Right ventricle myocardium superior (tissue), 1 donor: ENCODE results near the gene NDFIP1. TPM values are rescaled to one million over a fixed set of nuclear protein-coding genes. Genes with fewer than 3 reads are reported as not detected.
"Not testable (repeated sequence)": the region's sequence is repeated elsewhere in the genome, so short reads cannot be mapped to it uniquely, and the experiment has no call there.

Source experiments
- ATAC-seq: fragments of 200-7000 bp; cut with Tn5 transposase; one replicate; pipeline ENCODE4 v1.9.1; 2020; ENCODE audit warnings: mild to moderate bottlenecking; ENCODE audit not compliant: poor library complexity
- DNase-seq: peaks from one replicate; pipeline ENCODE4 v3.0.0-alpha.2; 2020
- intact Hi-C: fragments of 100-400 bp; cut with DNase I; formaldehyde crosslinking; loops from one replicate; pipeline ENCODE4 v1.11.2; 2022
- total RNA-seq: library from RNA; stranded (reverse); fragmentation: NEBNext Ultra II Directional; extraction: Animal tissue kit (Norgen Biotek cat#: 25700); gene quantifications from one replicate; pipeline ENCODE4 v1.2.1, GENCODE V29; 2021
- donor health status: DM: no; HTN: yes; CAD: no; lungs with severe emphysema.

Gene NDFIP1
- total RNA-seq, 1 donor from 2014 or later = 50.7 TPM

DNA sequence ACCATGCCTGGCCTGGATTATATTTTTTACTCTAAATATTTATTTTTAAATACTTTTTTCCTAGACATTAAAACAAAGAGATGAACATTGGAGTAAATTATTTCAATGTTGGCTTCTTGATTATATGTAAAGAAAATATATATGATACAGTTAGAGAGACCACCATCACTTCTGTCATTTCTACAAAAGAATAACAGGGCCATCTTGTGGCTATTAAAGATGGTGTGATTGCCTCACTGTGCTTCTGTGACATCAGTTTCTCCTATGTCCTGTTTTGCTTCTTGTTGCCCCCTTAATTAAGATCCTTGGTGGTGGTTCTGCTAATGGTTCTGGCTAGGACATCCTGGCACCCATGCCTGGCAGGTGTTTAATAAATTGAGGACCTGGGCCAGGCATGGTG, 32.9 kb downstream of the NDFIP1 start:
- intact Hi-C loops = loop anchor here (5.0 kb wide), 2 partner anchors 129 to 149 kb away; partner anchors contain the start of gene GNPDA1
- DNase-seq (no peak), ATAC-seq (no peak)

DNA sequence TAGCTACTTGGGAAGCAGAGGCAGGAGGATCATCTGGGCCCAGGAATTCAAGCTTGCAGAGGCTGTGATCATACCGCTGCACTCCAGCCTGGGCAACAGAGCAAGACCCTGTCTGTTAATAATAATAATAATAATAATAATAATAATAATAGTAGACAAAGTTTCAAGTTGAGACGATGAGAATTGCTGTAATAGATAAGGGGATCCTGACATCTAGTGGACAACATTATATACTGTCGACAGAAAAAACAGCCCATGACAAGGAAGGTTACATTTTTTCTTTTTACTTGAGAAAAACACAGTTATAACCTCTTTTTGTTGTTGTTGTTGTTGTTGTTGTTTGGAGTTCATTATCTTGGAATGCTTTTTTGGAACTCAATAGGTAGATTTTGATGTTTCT, 35.3 kb downstream of the NDFIP1 start:
- intact Hi-C loops = loop anchor here (5.0 kb wide), 2 partner anchors 132 to 152 kb away; partner anchors contain the start of gene GNPDA1
- peak; percentile 56 for ATAC-seq
- DNase-seq = no peak

- DNase-seq = no peak
- intact Hi-C loops = no loop called here
- peak; percentile 84 for ATAC-seq
These were observed 36.7 kb downstream of the NDFIP1 start for GRCh38 chr5:142145106-142145900.

DNA sequence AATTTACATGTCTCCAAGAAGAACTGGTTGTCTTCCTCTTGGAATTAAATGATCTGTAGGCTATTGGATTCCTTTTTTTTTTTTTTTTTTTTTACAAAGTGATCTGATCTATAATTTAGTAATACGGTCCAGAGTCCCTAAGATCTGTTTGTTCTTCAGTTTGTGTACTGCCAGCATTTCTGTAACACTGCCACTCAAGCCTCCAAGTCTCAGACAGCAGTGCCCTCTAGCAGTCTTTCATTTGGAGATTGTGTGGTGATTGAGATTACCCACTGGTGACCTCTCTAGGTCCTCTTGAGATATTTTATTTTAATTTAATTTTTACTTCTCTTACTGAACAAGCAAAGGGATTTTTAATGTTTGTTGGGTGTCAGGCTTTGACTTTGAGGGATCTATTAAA, 40.8 kb downstream of the NDFIP1 start:
- ATAC-seq (peak; percentile 47), DNase-seq (no peak)
- intact Hi-C loops = no loop called here

DNA sequence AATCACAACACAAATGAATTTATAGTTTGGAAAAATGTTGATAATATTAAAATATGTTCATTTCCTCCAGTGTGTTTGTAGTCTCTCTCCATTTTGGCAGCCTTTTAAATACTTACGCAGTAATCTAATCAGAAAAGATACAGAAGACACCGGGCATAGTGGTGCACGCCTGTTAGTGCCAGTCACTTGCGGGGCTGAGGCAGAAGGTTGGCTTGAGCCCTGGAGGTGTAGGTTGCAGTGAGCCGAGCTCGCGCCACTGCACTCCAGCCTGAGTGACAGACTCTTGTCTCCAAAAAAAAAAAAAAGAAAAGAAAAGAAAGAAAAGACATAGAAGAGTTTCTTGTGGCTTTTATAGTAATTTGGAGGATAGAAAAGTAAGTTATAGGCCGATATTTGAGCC, 41.9 kb downstream of the NDFIP1 start:
- intact Hi-C loops = loop anchor here (5.0 to 10.0 kb wide), 3 partner anchors 164 to 547 kb away; no protein-coding TSS in a partner anchor
- DNase-seq = no peak
- ATAC-seq = no peak

- DNase-seq (no peak), ATAC-seq (peak; percentile 77)
- intact Hi-C loops = loop anchor here (5.0 to 10.0 kb wide), 3 partner anchors 163 to 546 kb away; no protein-coding TSS in a partner anchor
These were observed 43.1 kb downstream of the NDFIP1 start for GRCh38 chr5:142151436-142152383.

DNA sequence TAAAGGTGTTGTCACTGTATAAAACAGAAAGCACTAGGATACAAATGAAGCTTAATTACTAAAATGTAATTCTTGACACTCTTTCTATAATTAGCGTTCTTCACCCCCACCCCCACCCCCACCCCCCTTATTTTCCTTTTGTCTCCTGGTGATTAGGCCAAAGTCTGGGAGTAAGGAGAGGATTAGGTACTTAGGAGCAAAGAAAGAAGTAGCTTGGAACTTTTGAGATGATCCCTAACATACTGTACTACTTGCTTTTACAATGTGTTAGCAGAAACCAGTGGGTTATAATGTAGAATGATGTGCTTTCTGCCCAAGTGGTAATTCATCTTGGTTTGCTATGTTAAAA, 43.8 kb downstream of the NDFIP1 start:
- no peak for ATAC-seq
- DNase-seq = no peak
- intact Hi-C loops = loop anchor here (5.0 to 10.0 kb wide), 3 partner anchors 162 to 545 kb away; no protein-coding TSS in a partner anchor

DNA sequence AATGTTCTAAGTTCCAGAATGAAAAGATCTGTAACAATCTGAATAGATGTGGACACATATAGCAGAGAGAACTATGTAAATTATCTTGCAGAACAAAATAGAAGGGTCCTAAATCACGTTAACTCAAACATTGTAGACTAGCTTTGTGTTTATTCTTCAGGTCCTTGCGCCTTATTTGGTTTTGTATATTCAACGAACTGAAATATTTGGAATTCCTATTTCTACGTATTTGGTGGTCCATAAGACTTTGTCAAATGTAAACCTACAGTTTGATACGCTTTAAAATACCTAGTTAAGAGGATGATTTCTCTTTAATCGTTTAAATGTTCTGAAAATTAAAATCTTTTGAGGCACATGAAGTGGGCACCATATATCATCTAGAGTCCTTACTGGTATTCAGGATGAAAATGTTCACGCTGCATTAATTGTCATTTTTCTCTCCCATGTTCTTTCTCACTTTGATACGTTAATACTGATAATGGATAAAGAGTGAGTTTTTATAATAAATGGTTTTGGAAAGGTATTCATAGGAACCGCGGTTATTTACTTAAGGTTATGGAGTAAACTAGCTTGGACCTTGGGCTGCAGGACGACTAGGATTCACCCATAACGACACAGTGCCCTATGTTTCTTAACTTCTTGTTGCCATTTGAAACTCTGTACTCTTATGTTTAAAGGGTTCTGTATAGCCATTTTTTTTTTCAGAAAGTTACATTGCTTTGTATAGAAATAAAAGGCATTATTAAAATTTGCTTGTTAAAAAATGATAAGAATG, 45.3 kb downstream of the NDFIP1 start:
- ATAC-seq = no peak
- intact Hi-C loops = loop anchor here (5.0 to 10.0 kb wide), 3 partner anchors 161 to 543 kb away; no protein-coding TSS in a partner anchor
- no peak for DNase-seq

DNA sequence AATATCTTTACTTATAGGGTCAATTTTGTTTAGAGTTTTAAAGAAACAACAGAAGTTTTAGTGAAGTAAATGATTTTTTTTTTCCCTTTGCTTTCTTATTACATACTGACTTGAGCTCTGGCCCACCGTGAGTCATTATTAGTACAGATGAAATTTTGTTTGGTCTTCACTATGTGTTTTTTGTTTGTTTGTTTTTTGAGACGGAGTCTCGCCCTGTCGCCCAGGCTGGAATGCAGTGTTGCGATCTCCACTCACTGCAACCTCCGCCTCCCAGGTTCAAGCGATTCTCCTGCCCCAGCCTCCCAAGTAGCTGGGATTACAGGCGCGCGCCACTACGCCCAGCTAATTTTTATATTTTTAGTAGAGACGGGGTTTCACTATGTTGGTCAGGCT, 45.9 kb downstream of the NDFIP1 start:
- DNase-seq, ATAC-seq: not testable (repeated sequence)
- intact Hi-C loops = loop anchor here (5.0 to 10.0 kb wide), 3 partner anchors 160 to 543 kb away; no protein-coding TSS in a partner anchor

DNA sequence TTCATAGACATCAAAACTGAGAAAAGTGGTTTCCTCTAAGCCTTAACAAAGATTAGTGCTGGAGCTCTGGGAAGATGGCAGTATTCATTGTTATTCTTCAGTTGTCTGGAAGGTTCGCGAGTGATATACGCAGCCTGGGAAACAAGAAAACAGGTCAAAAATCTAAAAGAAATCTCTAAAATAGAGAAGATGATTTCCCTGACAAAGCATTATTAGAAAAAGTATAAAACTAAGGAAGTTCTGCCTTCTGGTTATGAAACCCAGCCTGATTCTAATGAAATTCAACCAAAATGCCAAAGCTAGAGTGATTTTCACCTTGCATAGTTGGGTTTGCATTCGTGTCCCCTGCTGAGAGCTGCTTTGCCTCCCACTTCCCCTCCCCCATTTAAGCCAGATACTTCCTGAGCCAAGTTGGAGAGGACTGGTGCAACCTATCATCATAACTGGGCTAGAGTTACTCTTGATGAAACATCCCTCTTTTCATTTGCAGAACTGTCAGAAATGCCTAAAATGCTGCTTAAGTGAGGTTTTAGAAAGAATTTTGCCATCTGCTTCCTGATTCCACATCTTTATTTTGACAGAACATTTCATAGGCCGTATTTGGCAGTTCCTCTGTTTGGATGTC, 48.4 kb downstream of the NDFIP1 start:
- intact Hi-C loops = loop anchor here (10.0 kb wide), 1 partner anchor 158 kb away; no protein-coding TSS in a partner anchor
- DNase-seq (no peak), ATAC-seq (peak; percentile 62)

DNA sequence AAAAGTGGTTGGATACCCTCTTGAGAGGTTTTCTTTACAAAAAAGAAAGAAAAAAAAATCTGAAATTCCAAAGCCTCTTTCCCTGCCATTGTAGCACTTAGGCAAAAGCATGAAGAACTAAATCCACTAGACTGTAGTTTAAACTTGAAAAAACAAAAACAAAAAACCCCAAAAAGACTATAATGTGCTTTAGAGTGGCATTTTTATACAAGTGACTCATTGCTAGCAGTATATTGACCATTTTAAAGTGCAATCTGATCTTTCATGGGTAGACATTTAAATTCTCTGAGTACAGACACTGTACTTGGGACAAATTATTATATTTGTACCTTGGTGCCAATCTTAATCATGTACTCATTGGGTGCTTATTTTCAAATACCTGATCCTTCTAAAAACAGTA, 50.8 kb downstream of the NDFIP1 start:
- DNase-seq = no peak
- intact Hi-C loops = loop anchor here (10.0 kb wide), 1 partner anchor 155 kb away; no protein-coding TSS in a partner anchor
- ATAC-seq = no peak

DNA sequence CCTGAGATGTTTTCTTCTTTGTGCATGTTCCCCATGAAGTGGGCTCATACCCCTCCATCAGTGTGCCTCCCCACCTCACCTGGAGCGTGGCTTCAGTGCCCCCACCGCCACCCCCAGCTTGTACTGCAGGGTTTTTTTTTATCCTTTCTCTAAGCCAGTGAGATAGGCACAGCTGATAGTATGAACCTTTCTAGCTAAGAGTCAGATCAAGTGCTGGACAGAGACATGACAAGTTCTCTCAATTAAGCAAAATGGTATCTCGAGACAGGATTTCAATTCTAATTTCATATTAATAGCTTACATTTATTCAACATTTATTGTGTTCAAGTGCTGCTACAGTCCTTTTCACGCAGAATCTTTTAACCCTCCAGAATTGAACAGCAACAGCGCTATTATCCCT, 55.7 kb downstream of the NDFIP1 start:
- no peak for ATAC-seq
- no peak for DNase-seq
- intact Hi-C loops = no loop called here

DNA sequence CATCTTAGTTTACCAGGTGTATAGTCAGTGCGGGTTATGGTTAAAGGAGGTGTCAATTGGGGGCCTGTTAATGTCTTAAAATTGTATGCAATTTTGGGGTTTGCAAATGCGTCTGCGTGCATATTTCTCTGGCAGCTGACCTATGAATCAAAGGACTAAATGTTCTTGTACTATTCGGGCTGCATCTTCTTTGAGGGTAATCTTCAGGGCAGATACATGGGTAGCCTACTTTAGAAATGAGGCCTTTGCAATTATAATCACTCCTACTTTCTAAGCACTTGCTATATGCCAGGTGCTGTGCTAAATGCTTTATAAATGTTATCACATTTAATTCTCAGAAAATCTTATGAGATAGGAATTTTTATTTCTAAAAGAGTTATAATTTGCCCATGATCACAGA, 58.2 kb downstream of the NDFIP1 start:
- intact Hi-C loops = no loop called here
- peak; percentile 59 for ATAC-seq

DNA sequence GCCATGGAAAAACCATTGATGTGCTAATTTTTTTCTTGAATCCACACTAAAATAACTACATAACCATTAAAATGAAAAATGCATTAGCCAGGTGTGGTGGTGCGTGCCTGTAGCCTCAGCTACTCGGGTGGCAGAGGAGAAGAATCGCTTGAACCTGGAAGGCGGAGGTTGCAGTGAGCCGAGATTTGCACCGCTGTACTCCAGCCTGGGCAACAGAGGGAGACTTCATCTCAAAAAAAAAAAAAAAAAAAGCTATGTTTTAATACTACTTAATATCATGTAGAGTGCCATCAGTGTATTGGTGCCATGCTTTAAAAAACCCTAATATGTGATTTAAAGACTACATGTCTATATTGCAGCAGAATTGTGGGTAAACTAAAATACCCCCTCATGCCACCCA, 58.9 kb downstream of the NDFIP1 start:
- DNase-seq (no peak), ATAC-seq (no peak)
- intact Hi-C loops = no loop called here

More for the DNA sequence above, 58.2 kb downstream of the NDFIP1 start:
- no peak for DNase-seq

DNA sequence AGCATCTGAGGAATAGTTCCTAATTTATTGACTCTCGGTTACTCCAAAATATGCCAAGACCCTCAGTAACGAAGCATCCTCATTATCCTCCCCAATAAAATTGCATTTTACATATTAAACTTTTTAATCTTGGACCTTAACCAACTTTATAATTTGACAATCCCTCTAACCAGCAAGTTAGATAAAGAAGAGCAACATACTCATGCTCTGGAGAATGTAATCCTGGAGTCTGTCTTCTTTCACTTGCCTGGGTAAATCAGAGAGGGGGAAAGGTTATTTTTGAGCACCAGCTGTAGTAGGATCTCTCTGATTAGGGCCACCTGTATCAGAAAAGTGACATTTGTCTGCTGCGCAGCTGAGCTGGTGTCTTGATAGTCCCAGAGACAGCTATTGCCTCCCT, 59.8 kb downstream of the NDFIP1 start:
- ATAC-seq (no peak), DNase-seq (no peak)
- intact Hi-C loops = no loop called here

- DNase-seq = no peak
- ATAC-seq = no peak
- intact Hi-C loops = no loop called here
These were observed 61.8 kb downstream of the NDFIP1 start for GRCh38 chr5:142170254-142170953.

- intact Hi-C loops = no loop called here
- ATAC-seq = no peak
These were observed 62.7 kb downstream of the NDFIP1 start for GRCh38 chr5:142171270-142171669.

More at GRCh38 chr5:142171270-142171669, 62.7 kb downstream of the NDFIP1 start:
- no peak for DNase-seq
